GM12864 (cell line): ENCODE measurements around the gene SLC22A2.

ENCODE experiments used
- DNase-seq: peaks from one replicate; pipeline ENCODE4 v3.0.0-alpha.2; 2011; ENCODE audit warnings: low read depth
- H3K4me3 ChIP-seq: 2 replicates; pipeline ENCODE4 v1.5.1; 2011; ENCODE audit warnings: mild to moderate bottlenecking, low read depth, low read length, control low read depth
- CTCF ChIP-seq: IDR thresholded peaks from 2 replicates; pipeline ENCODE4 v1.5.1; 2011; ENCODE audit warnings: low read depth, mild to moderate bottlenecking, moderate library complexity, low read length, control low read depth, inconsistent platforms; ENCODE audit errors: missing control alignments

Gene SLC22A2

GRCh38 chr6:160172704-160173103 lies 85.9 kb downstream of the SLC22A2 start:
- TF ChIP-seq CTCF: no peak
- DNase-seq: no peak
- H3K4me3 ChIP-seq: no peak overlapping the region

- TF ChIP-seq CTCF: no peak
- no peak for DNase-seq
- no peak overlapping the region for H3K4me3 ChIP-seq
Observed at GRCh38 chr6:160170018-160170680, 88.5 kb downstream of the SLC22A2 start.

DNA sequence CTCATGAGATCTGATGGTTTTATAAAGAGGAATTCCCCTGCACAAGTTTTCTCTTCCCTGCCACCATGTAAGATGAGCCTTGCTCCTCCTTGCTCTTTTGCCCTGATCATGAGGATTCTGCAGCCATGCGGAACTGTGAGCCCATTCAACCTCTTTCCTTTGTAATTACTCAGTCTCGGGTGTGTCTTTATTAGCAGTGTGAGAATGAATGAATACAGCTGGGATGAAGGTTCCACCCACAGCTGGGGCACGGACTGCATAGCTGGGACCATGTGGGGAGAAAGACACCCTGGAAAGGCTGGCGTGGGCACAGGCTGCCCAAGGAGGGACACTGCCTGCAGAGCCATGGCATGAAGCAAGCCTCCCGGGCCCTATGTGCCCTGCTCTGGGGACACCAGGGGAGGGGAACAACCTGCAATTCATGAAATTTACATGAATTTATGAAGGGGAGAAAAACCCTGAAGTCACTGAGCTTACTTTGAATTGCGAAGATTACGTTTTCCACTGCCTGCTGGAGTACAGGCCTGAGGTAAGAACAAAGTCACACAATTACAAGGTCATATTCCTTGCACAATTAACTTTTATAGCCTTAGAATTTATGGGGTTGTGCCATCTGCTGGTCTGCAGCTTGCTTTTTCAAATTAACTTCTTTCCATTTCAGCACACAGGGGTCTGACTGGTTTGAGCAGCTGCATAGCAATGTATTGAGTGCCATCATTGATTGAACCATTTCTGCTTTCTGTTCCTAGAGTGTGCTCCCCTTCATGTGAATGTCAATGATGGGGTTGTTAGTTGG lies 90.8 kb downstream of the SLC22A2 start:
- H3K4me3 ChIP-seq: no peak overlapping the region
- DNase-seq: no peak
- no peak for TF ChIP-seq CTCF
